K562 treated with DMSO at 1 percent for 24 hours (cell line): Measurements from ENCODE around the gene NSMF. TPM values are rescaled to one million over a fixed set of nuclear protein-coding genes. Genes with fewer than 3 reads are reported as not detected.

Source experiments
- total RNA-seq: library from RNA; unstranded; fragments of 300-600 nt; gene quantifications from 2 replicates; pipeline ENCODE4 v1.2.3, GENCODE V29; 2022; ENCODE audit warnings: low read depth; ENCODE audit not compliant: insufficient read depth

The NSMF gene, protein sequence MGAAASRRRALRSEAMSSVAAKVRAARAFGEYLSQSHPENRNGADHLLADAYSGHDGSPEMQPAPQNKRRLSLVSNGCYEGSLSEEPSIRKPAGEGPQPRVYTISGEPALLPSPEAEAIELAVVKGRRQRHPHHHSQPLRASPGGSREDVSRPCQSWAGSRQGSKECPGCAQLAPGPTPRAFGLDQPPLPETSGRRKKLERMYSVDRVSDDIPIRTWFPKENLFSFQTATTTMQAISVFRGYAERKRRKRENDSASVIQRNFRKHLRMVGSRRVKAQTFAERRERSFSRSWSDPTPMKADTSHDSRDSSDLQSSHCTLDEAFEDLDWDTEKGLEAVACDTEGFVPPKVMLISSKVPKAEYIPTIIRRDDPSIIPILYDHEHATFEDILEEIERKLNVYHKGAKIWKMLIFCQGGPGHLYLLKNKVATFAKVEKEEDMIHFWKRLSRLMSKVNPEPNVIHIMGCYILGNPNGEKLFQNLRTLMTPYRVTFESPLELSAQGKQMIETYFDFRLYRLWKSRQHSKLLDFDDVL
- total RNA-seq: 54.0 and 55.9 TPM in 2 replicates

DNA sequence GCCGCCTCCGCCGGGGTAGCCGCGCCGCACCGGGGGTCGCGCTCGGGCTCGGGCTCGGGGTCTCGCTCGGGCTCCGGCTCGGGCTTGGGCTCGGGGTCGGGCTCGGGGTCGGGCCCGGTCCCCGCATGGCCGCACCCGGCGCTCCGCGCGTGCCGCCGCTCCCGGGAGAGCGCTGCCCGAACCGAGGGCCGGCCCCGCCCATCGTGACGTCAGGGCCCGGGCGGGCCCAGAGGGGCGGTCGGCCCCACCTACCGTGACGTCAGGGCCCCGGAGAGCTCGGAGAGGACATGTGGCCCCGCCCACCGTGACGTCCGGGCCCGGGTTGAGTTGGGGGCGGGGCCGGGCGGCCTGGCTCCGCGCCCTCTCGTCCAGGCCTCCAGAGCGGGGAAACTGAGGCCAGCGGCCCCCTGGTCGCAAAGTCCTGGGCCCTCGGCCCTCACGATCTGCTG lies at the start of gene NSMF:
Gene NSMF (minus strand): TSS at position 183 of the 449 bp plus-strand sequence. CDS start 232 bp downstream, outside the sequence.

DNA sequence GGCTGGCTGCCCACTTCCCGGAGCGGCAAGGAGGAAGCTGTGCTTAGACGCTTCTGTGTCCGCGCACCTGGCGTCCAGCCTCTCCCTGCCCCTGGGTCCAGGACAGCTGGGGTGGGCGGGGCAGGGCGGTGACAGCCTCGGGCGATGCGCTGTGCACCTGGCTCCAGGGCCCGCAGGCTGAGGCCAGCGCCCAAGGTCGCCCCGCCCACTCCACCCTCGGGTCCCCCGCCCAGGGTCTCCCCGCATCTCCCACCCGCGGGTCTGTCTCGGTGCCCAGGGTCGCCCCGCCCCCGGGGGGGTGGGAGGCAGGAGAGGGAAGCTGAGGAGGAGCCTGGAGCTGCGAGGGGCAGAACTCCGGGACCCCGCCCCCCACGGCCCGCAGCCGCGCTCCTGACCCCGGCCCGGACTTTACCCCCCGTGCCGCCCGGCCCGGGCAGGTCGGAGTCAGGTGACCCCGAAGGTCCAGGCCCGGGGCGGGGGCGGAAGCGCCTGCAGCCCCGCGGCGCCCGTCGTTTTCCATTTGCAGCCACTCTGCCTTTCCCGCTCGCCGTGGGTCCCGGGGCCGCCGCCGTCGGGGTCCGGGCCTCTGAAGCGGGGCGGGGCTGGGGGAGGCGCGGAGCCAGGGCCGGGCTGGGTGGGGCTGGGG lies 17.7 kb downstream of the NSMF start, which contains the start of gene ENTPD8:
Gene ENTPD8 (minus strand): TSS at position 69 of the 646 bp plus-strand sequence. CDS start 3,072 bp downstream, outside the sequence.

DNA sequence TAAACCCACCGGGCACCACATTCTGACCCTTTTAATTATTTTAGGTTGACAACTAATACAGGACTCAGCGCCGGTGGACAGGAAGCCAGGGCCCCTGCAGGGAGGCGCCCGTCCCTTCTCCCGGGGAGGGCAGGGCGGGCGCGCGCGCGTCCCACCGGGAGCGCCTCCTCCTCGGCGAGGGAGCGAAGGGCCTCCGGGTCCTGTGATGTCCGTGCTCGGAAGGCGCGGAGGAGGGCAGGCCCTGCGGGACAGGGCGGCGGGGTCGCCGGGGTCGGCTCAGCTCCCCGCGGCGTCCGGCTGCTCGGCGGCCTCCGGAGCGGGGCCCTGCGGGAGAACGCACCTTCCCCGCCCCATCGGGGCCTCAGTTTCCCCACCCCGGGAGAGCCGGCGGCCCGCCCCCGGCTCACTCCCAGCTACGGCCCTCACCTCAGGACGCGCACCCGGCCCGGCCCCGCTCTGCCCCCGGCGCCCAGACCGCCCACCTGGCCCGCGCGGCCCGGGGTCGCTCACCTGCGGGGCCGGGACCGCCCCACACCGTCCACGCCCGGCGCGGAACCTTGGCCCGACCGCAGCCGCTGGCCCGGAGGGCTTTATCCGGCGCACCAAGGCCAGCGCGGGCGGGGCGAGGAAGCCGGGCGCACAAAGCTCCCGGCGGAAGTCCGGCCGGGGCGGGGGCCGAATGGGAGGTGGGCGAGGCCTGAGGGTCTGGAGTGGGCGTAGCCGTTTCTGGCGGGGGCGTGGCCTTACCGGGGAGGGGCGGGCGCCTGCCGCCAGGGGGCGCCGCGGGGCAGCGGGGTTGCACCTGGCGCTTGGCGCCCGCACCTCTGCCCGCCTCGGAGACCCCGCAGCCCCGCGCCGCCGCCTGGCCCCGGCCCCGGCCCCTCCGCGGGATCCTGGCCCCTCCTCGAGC lies 36.3 kb downstream of the NSMF start, which contains the start of the genes EXD3 and NOXA1:
Gene EXD3 (minus strand): TSS at position 559 of the 910 bp plus-strand sequence. CDS start 27,805 bp downstream, outside the sequence.
Gene NOXA1 (plus strand): TSS at position 790 of the 910 bp plus-strand sequence. CDS start 137 bp downstream, outside the sequence.

Other genes with a start within 250 kb of the NSMF start
- 6.9 and 7.0 TPM in 2 replicates for gene RNF208, start 237.1 kb downstream of the NSMF start, total RNA-seq
- gene CYSRT1, start 234.2 kb downstream of the NSMF start, total RNA-seq: 1.6 and 1.7 TPM in 2 replicates
- gene RNF224, start 231.8 kb downstream of the NSMF start, total RNA-seq: not detected in 2 replicates
- not detected in 2 replicates for gene SLC34A3, start 228.4 kb downstream of the NSMF start, total RNA-seq
- 1,217 and 1,249 TPM in 2 replicates for gene TUBB4B, start 218.0 kb downstream of the NSMF start, total RNA-seq
- 0.60 TPM in 1 of 2 replicates, not detected in the other for gene STPG3, start 208.0 kb downstream of the NSMF start, total RNA-seq
- gene NELFB, start 204.0 kb downstream of the NSMF start, total RNA-seq: 123 TPM in 2 replicates
- gene TOR4A, start 181.6 kb downstream of the NSMF start, total RNA-seq: 86.6 and 103 TPM in 2 replicates
- gene NRARP, start 157.1 kb downstream of the NSMF start, total RNA-seq: 19.3 and 20.3 TPM in 2 replicates
- gene EXD3, start 36.2 kb downstream of the NSMF start, total RNA-seq: 12.1 and 16.9 TPM in 2 replicates
- gene NOXA1, start 35.9 kb downstream of the NSMF start, total RNA-seq: 1.9 and 2.1 TPM in 2 replicates
- 0.21 TPM in 1 of 2 replicates, not detected in the other for gene ENTPD8, start 18.0 kb downstream of the NSMF start, total RNA-seq
- gene PNPLA7, start 91.1 kb upstream of the NSMF start, total RNA-seq: 1.3 and 1.4 TPM in 2 replicates
- 146 and 147 TPM in 2 replicates for gene MRPL41, start 92.5 kb upstream of the NSMF start, total RNA-seq
- gene DPH7, start 119.6 kb upstream of the NSMF start, total RNA-seq: 32.0 and 32.6 TPM in 2 replicates
- 51.3 and 54.1 TPM in 2 replicates for gene ZMYND19, start 131.2 kb upstream of the NSMF start, total RNA-seq
- gene ARRDC1, start 146.4 kb upstream of the NSMF start, total RNA-seq: 62.2 and 73.1 TPM in 2 replicates
- gene EHMT1, start 159.7 kb upstream of the NSMF start, total RNA-seq: 60.7 and 64.1 TPM in 2 replicates